DMS53 treated with DMSO at 0.1 percent for 48 hours (cell line): ENCODE results near the gene TMEM175.

ENCODE experiments used
- DNase-seq: peaks from one replicate; lab custom pipeline; 2025; ENCODE audit not compliant: unreplicated experiment; lab: John Stamatoyannopoulos, UW

TMEM175 gene

GRCh38 chr4:898869-899555 lies 33.2 kb upstream of the TMEM175 start:
- DNase-seq: no peak

GRCh38 chr4:899556-899906 lies 32.7 kb upstream of the TMEM175 start:
- no peak for DNase-seq

DNA sequence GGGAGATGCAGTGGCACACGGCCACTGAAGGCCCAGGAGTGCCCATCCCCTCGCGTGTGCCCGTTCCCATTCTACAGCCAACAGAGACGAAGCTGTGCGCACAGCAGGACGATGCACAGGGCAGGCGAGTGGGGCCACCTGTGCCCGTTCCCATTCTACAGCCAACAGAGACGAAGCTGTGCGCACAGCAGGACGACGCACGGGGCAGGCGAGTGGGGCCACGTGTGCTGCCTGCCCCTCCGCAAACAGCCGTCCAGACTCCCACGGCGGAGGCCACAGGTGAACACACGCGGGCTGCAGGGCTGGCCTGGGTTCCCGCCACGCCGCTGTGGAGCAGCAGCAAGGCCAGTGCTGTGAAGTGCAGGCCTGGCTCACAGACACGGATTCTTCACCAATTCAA lies 32.2 kb upstream of the TMEM175 start:
- DNase-seq: no peak

DNA sequence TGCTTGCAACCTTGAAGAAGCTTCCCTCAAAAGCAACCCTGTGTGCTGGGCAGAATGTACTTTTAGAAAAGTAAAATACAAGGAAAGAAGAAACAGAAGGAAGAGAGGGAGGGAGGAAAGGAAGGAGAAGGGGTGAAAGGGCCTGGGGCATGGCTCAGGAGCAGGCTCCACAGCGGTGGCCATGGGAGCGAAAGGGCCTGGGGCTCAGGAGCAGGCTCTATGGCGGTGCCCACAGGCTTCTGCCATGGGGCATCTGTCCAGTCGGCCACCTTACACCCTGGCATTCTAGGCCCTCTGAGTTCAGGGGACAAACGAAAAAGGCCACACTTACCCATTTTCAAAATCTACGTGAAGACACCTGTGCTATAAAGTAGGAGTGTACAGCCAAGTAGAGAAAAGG lies 31.5 kb upstream of the TMEM175 start:
- no peak for DNase-seq

GRCh38 chr4:901192-901910 lies 30.9 kb upstream of the TMEM175 start:
- no peak for DNase-seq

- no peak for DNase-seq
These were observed 28.9 kb upstream of the TMEM175 start for GRCh38 chr4:903066-904046.

GRCh38 chr4:905485-906338 lies 26.5 kb upstream of the TMEM175 start:
- no peak for DNase-seq

GRCh38 chr4:906339-907102 lies 25.7 kb upstream of the TMEM175 start:
- no peak for DNase-seq

GRCh38 chr4:907103-907400 lies 25.2 kb upstream of the TMEM175 start:
- no peak for DNase-seq

GRCh38 chr4:907691-908425 lies 24.4 kb upstream of the TMEM175 start:
- no peak for DNase-seq

- DNase-seq: no peak
These were observed 23.1 kb upstream of the TMEM175 start for GRCh38 chr4:909131-909571.

- DNase-seq: no peak
These were observed 22.4 kb upstream of the TMEM175 start for GRCh38 chr4:909821-910220.

DNA sequence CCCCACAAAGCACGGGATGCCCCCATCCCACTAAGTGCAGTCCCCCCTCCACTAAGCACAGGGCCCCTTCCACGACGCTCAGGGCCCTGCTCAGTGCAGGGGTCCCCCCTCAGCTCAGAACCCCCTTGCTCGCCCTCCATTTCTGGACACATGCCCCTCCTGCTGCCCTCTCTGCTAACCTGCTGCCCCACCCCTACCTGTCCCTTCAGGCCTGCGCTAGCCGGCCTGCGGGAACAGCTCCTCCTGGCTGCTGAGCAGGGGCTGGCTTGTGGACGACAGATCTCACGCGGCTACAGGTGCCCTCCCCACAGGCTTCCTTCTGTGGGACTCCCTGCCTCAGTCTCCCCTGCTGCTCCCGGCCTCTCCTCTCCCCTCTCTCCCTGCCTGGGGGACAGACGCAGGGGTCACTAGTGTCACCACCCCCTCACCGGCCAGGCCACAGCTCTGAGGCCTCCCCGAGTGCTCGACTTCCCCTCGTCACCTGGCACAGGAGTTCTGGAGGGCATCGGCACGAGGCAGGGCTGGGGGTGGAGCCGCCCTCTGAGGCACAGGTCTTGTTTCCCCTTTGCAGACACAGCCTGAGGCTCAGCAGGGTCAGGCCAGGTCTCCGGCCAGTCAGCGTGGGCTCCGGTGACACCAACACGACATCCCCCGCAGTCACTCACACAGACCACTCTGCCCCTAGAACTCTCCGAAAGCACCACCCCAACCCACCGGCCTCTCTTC lies 21.7 kb upstream of the TMEM175 start:
- no peak for DNase-seq

GRCh38 chr4:911221-911751 lies 21.0 kb upstream of the TMEM175 start:
- no peak for DNase-seq

DNA sequence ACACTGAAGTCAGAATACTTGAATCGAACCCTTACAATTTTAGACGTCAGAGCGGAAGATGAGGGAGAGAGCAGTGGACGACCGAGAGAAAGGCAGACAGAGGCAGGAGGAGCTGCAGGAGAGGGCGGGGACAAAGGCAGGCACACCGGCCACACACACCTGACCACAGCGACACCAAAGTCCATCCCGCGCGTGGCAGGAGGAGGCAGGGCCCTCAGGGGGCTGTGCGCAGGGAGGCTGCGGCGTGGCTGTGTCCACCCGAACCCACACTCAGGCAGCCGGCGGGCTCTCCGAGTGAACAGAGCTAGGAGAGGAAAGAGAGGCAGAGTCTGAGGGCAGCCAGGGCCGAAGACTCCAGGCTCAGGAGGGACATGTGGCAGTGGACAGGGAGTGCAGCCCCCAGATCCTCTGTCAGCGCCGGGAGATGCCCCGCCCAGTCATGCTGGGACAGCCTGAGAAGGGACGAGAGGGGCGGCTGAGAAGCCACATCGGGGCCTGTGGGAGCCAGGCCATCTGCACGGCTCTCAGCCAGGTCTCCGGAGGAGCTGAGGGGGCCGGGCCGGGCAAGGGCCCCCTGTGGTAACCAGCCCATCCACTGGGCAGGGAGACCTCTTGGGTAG lies 20.3 kb upstream of the TMEM175 start:
- no peak for DNase-seq

GRCh38 chr4:912548-913279 lies 19.5 kb upstream of the TMEM175 start:
- DNase-seq: peak; percentile 76

DNA sequence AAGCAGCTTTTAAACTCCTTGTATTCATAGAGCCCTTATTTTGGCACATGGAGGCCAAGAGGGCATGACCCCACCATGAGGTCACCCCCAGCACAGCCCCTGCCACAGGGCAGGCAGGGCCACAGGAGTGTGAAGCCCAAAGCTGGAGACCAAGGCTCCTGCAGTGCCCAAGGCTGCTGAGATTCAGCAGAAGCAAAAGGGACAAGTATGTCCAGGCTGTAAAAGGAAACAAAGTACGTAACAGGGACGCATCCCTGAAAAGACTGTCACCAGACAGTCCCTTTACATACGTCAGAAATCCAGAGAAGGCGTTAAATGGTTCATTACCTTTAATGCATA lies 19.0 kb upstream of the TMEM175 start:
- DNase-seq: peak; percentile 19

GRCh38 chr4:914531-914930 lies 17.7 kb upstream of the TMEM175 start:
- no peak for DNase-seq
